IPS DF 4.7 (cell line): ENCODE measurements around the gene ZNF483.
"Not testable (repeated sequence)": the region's sequence is repeated elsewhere in the genome, so short reads cannot be mapped to it uniquely, and the experiment has no call there.

Source experiments
- DNase-seq: peaks from one replicate; pipeline ENCODE4 v3.0.0-alpha.2; 2013; ENCODE audit warnings: low spot score; ENCODE audit errors: extremely low read depth

ZNF483 gene

GRCh38 chr9:111542497-111543254 is 17.7 kb downstream of the ZNF483 start:
- no peak for DNase-seq

GRCh38 chr9:111548623-111549022 is 23.6 kb downstream of the ZNF483 start:
- DNase-seq: no peak

GRCh38 chr9:111555425-111555824 is 30.4 kb downstream of the ZNF483 start:
- not testable (repeated sequence) for DNase-seq

GRCh38 chr9:111559000-111559610 is 34.1 kb downstream of the ZNF483 start:
- DNase-seq: no peak

- no peak for DNase-seq
These were observed 36.3 kb downstream of the ZNF483 start for GRCh38 chr9:111561165-111561719.

- DNase-seq: no peak
These were observed 41.3 kb downstream of the ZNF483 start for GRCh38 chr9:111566234-111566633.

GRCh38 chr9:111568127-111568526 is 43.1 kb downstream of the ZNF483 start:
- not testable (repeated sequence) for DNase-seq

- DNase-seq: no peak
These were observed 48.1 kb downstream of the ZNF483 start for GRCh38 chr9:111572950-111573604.

GRCh38 chr9:111582888-111583287 is 57.9 kb downstream of the ZNF483 start:
- DNase-seq: no peak

GRCh38 chr9:111586378-111586777 is 61.4 kb downstream of the ZNF483 start:
- no peak for DNase-seq

GRCh38 chr9:111588846-111589245 is 63.9 kb downstream of the ZNF483 start:
- no peak for DNase-seq

GRCh38 chr9:111597852-111598732 is 73.1 kb downstream of the ZNF483 start:
- DNase-seq: no peak

- DNase-seq: no peak
These were observed 73.7 kb downstream of the ZNF483 start for GRCh38 chr9:111598733-111599091.

- no peak for DNase-seq
These were observed 74.3 kb downstream of the ZNF483 start, which contains the start of gene PTGR1 for GRCh38 chr9:111599092-111599954. Gene PTGR1 (minus strand): TSS chr9:111599647. CDS start chr9:111597422, 2,225 bp downstream.

- DNase-seq: no peak
These were observed 75.0 kb downstream of the ZNF483 start for GRCh38 chr9:111599955-111600343.

- DNase-seq: no peak
These were observed 76.4 kb downstream of the ZNF483 start for GRCh38 chr9:111601237-111602018.

- DNase-seq: no peak
These were observed 78.1 kb downstream of the ZNF483 start for GRCh38 chr9:111603041-111603440.

- DNase-seq: no peak
These were observed 79.2 kb downstream of the ZNF483 start for GRCh38 chr9:111604054-111604615.

GRCh38 chr9:111605041-111605559 is 80.1 kb downstream of the ZNF483 start:
- DNase-seq: no peak
